ENCODE measurements around the gene POLRMT.

DNA sequence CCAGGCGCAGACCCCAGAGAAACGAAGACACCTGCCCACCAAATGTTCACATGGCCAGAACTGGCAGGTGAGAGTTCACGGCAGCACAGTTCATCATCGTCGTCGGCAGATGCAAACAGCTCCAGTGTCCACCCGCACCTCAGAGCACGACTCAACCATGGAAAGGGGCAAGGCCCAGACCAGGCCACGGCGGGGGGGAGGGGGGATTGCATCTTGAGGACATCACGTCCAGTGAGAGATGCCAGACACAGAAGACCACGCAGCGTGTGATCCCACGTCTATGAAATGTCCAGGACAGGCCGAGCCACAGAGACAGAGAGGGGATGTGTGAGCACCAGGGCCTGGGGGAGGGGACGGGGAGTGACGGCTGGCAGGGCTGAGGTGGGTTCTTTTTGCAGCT, 22.4 kb upstream of the POLRMT start:
- no peak for TF ChIP-seq EZH2 (IDR thresholded peaks at IDR 0.05; ENCODE audit: low read depth, unreplicated experiment)
- TF ChIP-seq, protein P1, sequence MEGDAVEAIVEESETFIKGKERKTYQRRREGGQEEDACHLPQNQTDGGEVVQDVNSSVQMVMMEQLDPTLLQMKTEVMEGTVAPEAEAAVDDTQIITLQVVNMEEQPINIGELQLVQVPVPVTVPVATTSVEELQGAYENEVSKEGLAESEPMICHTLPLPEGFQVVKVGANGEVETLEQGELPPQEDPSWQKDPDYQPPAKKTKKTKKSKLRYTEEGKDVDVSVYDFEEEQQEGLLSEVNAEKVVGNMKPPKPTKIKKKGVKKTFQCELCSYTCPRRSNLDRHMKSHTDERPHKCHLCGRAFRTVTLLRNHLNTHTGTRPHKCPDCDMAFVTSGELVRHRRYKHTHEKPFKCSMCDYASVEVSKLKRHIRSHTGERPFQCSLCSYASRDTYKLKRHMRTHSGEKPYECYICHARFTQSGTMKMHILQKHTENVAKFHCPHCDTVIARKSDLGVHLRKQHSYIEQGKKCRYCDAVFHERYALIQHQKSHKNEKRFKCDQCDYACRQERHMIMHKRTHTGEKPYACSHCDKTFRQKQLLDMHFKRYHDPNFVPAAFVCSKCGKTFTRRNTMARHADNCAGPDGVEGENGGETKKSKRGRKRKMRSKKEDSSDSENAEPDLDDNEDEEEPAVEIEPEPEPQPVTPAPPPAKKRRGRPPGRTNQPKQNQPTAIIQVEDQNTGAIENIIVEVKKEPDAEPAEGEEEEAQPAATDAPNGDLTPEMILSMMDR (conservative IDR thresholded peaks at IDR 0.05; ENCODE audit: low read depth in 2 of 2): no peak
- no peak for TF ChIP-seq ZNF114 (CRISPR knock-in tag; IDR thresholded peaks at IDR 0.05)
- TF ChIP-seq POLR2AphosphoS5 (IDR thresholded peaks at IDR 0.05; ENCODE audit: low read depth): no peak
- TF ChIP-seq, protein P2, sequence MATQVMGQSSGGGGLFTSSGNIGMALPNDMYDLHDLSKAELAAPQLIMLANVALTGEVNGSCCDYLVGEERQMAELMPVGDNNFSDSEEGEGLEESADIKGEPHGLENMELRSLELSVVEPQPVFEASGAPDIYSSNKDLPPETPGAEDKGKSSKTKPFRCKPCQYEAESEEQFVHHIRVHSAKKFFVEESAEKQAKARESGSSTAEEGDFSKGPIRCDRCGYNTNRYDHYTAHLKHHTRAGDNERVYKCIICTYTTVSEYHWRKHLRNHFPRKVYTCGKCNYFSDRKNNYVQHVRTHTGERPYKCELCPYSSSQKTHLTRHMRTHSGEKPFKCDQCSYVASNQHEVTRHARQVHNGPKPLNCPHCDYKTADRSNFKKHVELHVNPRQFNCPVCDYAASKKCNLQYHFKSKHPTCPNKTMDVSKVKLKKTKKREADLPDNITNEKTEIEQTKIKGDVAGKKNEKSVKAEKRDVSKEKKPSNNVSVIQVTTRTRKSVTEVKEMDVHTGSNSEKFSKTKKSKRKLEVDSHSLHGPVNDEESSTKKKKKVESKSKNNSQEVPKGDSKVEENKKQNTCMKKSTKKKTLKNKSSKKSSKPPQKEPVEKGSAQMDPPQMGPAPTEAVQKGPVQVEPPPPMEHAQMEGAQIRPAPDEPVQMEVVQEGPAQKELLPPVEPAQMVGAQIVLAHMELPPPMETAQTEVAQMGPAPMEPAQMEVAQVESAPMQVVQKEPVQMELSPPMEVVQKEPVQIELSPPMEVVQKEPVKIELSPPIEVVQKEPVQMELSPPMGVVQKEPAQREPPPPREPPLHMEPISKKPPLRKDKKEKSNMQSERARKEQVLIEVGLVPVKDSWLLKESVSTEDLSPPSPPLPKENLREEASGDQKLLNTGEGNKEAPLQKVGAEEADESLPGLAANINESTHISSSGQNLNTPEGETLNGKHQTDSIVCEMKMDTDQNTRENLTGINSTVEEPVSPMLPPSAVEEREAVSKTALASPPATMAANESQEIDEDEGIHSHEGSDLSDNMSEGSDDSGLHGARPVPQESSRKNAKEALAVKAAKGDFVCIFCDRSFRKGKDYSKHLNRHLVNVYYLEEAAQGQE (IDR thresholded peaks at IDR 0.05; ENCODE audit: unreplicated experiment): no peak
- TF ChIP-seq, protein P3, sequence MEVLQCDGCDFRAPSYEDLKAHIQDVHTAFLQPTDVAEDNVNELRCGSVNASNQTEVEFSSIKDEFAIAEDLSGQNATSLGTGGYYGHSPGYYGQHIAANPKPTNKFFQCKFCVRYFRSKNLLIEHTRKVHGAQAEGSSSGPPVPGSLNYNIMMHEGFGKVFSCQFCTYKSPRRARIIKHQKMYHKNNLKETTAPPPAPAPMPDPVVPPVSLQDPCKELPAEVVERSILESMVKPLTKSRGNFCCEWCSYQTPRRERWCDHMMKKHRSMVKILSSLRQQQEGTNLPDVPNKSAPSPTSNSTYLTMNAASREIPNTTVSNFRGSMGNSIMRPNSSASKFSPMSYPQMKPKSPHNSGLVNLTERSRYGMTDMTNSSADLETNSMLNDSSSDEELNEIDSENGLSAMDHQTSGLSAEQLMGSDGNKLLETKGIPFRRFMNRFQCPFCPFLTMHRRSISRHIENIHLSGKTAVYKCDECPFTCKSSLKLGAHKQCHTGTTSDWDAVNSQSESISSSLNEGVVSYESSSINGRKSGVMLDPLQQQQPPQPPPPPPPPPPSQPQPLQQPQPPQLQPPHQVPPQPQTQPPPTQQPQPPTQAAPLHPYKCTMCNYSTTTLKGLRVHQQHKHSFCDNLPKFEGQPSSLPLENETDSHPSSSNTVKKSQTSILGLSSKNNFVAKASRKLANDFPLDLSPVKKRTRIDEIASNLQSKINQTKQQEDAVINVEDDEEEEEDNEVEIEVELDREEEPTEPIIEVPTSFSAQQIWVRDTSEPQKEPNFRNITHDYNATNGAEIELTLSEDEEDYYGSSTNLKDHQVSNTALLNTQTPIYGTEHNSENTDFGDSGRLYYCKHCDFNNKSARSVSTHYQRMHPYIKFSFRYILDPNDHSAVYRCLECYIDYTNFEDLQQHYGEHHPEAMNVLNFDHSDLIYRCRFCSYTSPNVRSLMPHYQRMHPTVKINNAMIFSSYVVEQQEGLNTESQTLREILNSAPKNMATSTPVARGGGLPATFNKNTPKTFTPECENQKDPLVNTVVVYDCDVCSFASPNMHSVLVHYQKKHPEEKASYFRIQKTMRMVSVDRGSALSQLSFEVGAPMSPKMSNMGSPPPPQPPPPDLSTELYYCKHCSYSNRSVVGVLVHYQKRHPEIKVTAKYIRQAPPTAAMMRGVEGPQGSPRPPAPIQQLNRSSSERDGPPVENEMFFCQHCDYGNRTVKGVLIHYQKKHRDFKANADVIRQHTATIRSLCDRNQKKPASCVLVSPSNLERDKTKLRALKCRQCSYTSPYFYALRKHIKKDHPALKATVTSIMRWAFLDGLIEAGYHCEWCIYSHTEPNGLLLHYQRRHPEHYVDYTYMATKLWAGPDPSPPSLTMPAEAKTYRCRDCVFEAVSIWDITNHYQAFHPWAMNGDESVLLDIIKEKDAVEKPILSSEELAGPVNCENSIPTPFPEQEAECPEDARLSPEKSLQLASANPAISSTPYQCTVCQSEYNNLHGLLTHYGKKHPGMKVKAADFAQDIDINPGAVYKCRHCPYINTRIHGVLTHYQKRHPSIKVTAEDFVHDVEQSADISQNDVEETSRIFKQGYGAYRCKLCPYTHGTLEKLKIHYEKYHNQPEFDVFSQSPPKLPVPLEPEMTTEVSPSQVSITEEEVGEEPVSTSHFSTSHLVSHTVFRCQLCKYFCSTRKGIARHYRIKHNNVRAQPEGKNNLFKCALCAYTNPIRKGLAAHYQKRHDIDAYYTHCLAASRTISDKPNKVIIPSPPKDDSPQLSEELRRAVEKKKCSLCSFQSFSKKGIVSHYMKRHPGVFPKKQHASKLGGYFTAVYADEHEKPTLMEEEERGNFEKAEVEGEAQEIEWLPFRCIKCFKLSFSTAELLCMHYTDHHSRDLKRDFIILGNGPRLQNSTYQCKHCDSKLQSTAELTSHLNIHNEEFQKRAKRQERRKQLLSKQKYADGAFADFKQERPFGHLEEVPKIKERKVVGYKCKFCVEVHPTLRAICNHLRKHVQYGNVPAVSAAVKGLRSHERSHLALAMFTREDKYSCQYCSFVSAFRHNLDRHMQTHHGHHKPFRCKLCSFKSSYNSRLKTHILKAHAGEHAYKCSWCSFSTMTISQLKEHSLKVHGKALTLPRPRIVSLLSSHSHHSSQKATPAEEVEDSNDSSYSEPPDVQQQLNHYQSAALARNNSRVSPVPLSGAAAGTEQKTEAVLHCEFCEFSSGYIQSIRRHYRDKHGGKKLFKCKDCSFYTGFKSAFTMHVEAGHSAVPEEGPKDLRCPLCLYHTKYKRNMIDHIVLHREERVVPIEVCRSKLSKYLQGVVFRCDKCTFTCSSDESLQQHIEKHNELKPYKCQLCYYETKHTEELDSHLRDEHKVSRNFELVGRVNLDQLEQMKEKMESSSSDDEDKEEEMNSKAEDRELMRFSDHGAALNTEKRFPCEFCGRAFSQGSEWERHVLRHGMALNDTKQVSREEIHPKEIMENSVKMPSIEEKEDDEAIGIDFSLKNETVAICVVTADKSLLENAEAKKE (CRISPR knock-in tag; IDR thresholded peaks at IDR 0.05): no peak
- TF ChIP-seq EZH2phosphoT487 (IDR thresholded peaks at IDR 0.05; ENCODE audit: unreplicated experiment): no peak
- no peak for TF ChIP-seq CREB1 (CRISPR knock-in tag; IDR thresholded peaks at IDR 0.05; ENCODE audit: low read depth)
- TF ChIP-seq JUNB (IDR thresholded peaks at IDR 0.05; ENCODE audit: unreplicated experiment): no peak
- TF ChIP-seq, protein P4, sequence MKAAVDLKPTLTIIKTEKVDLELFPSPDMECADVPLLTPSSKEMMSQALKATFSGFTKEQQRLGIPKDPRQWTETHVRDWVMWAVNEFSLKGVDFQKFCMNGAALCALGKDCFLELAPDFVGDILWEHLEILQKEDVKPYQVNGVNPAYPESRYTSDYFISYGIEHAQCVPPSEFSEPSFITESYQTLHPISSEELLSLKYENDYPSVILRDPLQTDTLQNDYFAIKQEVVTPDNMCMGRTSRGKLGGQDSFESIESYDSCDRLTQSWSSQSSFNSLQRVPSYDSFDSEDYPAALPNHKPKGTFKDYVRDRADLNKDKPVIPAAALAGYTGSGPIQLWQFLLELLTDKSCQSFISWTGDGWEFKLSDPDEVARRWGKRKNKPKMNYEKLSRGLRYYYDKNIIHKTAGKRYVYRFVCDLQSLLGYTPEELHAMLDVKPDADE (IDR thresholded peaks at IDR 0.05): no peak
